Measurements from ENCODE around the gene SEC16A.

SEC16A gene

GRCh38 chr9:136424750-136425362, 58.0 kb downstream of the SEC16A start:
- Histone ChIP-seq H3K4me1 (ENCODE audit: control insufficient read depth, insufficient read depth, low read length) (no peaks in the 10 kb centered on the region), H3K27me3 (ENCODE audit: control insufficient read depth in 1 of 2, insufficient read depth in 2 of 2, low read length in 2 of 2) (no peaks in the 10 kb centered on the region), H3K9me3 (ENCODE audit: control insufficient read depth in 2 of 2, low read length in 2 of 2) (no peaks in the 10 kb centered on the region), H3K4me3 (ENCODE audit: low read length in 2 of 2) (no peak overlapping the region), H3K9ac (ENCODE audit: low read length in 2 of 2) (no peak overlapping the region), H3K27ac (ENCODE audit: low read length) (no peak overlapping the region), H3K36me3 (ENCODE audit: control insufficient read depth in 2 of 2, insufficient read depth in 2 of 2, low read length in 2 of 2) (peaks cover 36 to 47% of the 10 kb centered on the region in 2 donors)

GRCh38 chr9:136423432-136424146, 59.3 kb downstream of the SEC16A start:
- H3K27ac ChIP-seq (ENCODE audit: low read length) = no peak overlapping the region
- H3K4me3 ChIP-seq (ENCODE audit: low read length in 2 of 2) = no peak overlapping the region
- no peaks in the 10 kb centered on the region for H3K9me3 ChIP-seq (ENCODE audit: control insufficient read depth in 2 of 2, low read length in 2 of 2)
- H3K9ac ChIP-seq (ENCODE audit: low read length in 2 of 2) = no peak overlapping the region
- no peaks in the 10 kb centered on the region for H3K4me1 ChIP-seq (ENCODE audit: control insufficient read depth, insufficient read depth, low read length)
- peaks cover 39 to 40% of the 10 kb centered on the region in 2 donors for H3K36me3 ChIP-seq (ENCODE audit: control insufficient read depth in 2 of 2, insufficient read depth in 2 of 2, low read length in 2 of 2)
- no peaks in the 10 kb centered on the region for H3K27me3 ChIP-seq (ENCODE audit: control insufficient read depth in 1 of 2, insufficient read depth in 2 of 2, low read length in 2 of 2)

- no peak overlapping the region for H3K27ac ChIP-seq (ENCODE audit: low read length)
- H3K36me3 ChIP-seq (ENCODE audit: control insufficient read depth in 2 of 2, insufficient read depth in 2 of 2, low read length in 2 of 2) = peaks cover 46% of the 10 kb centered on the region in 2 donors
- no peaks in the 10 kb centered on the region for H3K27me3 ChIP-seq (ENCODE audit: control insufficient read depth in 1 of 2, insufficient read depth in 2 of 2, low read length in 2 of 2)
- no peaks in the 10 kb centered on the region for H3K4me1 ChIP-seq (ENCODE audit: control insufficient read depth, insufficient read depth, low read length)
- H3K9me3 ChIP-seq (ENCODE audit: control insufficient read depth in 2 of 2, low read length in 2 of 2) = no peaks in the 10 kb centered on the region
- no peak overlapping the region for H3K9ac ChIP-seq (ENCODE audit: low read length in 2 of 2)
- no peak overlapping the region for H3K4me3 ChIP-seq (ENCODE audit: low read length in 2 of 2)
These were observed 60.0 kb downstream of the SEC16A start for GRCh38 chr9:136422876-136423275.

- Histone ChIP-seq H3K27ac (ENCODE audit: low read length) (no peak overlapping the region), H3K9me3 (ENCODE audit: control insufficient read depth in 2 of 2, low read length in 2 of 2) (no peaks in the 10 kb centered on the region), H3K27me3 (ENCODE audit: control insufficient read depth in 1 of 2, insufficient read depth in 2 of 2, low read length in 2 of 2) (no peaks in the 10 kb centered on the region), H3K4me3 (ENCODE audit: low read length in 2 of 2) (no peak overlapping the region), H3K4me1 (ENCODE audit: control insufficient read depth, insufficient read depth, low read length) (no peaks in the 10 kb centered on the region), H3K9ac (ENCODE audit: low read length in 2 of 2) (no peak overlapping the region), H3K36me3 (ENCODE audit: control insufficient read depth in 2 of 2, insufficient read depth in 2 of 2, low read length in 2 of 2) (peaks cover 53% of the 10 kb centered on the region in 2 donors)
These were observed 61.0 kb downstream of the SEC16A start for GRCh38 chr9:136421791-136422190.

GRCh38 chr9:136419092-136419420, 63.8 kb downstream of the SEC16A start:
- H3K27me3 ChIP-seq (ENCODE audit: control insufficient read depth in 1 of 2, insufficient read depth in 2 of 2, low read length in 2 of 2) = no peaks in the 10 kb centered on the region
- no peak overlapping the region for H3K27ac ChIP-seq (ENCODE audit: low read length)
- H3K4me3 ChIP-seq (ENCODE audit: low read length in 2 of 2) = no peak overlapping the region
- H3K36me3 ChIP-seq (ENCODE audit: control insufficient read depth in 2 of 2, insufficient read depth in 2 of 2, low read length in 2 of 2) = peaks cover 67 to 69% of the 10 kb centered on the region in 2 donors
- no peaks in the 10 kb centered on the region for H3K9me3 ChIP-seq (ENCODE audit: control insufficient read depth in 2 of 2, low read length in 2 of 2)
- no peak overlapping the region for H3K9ac ChIP-seq (ENCODE audit: low read length in 2 of 2)
- no peaks in the 10 kb centered on the region for H3K4me1 ChIP-seq (ENCODE audit: control insufficient read depth, insufficient read depth, low read length)

GRCh38 chr9:136418182-136419091, 64.4 kb downstream of the SEC16A start:
- H3K9me3 ChIP-seq (ENCODE audit: control insufficient read depth in 2 of 2, low read length in 2 of 2) = no peaks in the 10 kb centered on the region
- H3K27me3 ChIP-seq (ENCODE audit: control insufficient read depth in 1 of 2, insufficient read depth in 2 of 2, low read length in 2 of 2) = no peaks in the 10 kb centered on the region
- no peak overlapping the region for H3K27ac ChIP-seq (ENCODE audit: low read length)
- no peaks in the 10 kb centered on the region for H3K4me1 ChIP-seq (ENCODE audit: control insufficient read depth, insufficient read depth, low read length)
- no peak overlapping the region for H3K9ac ChIP-seq (ENCODE audit: low read length in 2 of 2)
- peaks cover 67 to 72% of the 10 kb centered on the region in 2 donors for H3K36me3 ChIP-seq (ENCODE audit: control insufficient read depth in 2 of 2, insufficient read depth in 2 of 2, low read length in 2 of 2)
- no peak overlapping the region for H3K4me3 ChIP-seq (ENCODE audit: low read length in 2 of 2)

- peaks cover 62 to 63% of the 10 kb centered on the region in 2 donors for H3K36me3 ChIP-seq (ENCODE audit: control insufficient read depth in 2 of 2, insufficient read depth in 2 of 2, low read length in 2 of 2)
- H3K9me3 ChIP-seq (ENCODE audit: control insufficient read depth in 2 of 2, low read length in 2 of 2) = no peaks in the 10 kb centered on the region
These were observed 65.9 kb downstream of the SEC16A start for GRCh38 chr9:136416914-136417313.

GRCh38 chr9:136416427-136416826, 66.4 kb downstream of the SEC16A start:
- H3K4me3 ChIP-seq (ENCODE audit: low read length in 2 of 2) = no peak overlapping the region
- H3K36me3 ChIP-seq (ENCODE audit: control insufficient read depth in 2 of 2, insufficient read depth in 2 of 2, low read length in 2 of 2) = peaks cover 58 to 63% of the 10 kb centered on the region in 2 donors
- H3K27ac ChIP-seq (ENCODE audit: low read length) = no peak overlapping the region
- peaks cover 5% of the 10 kb centered on the region for H3K4me1 ChIP-seq (ENCODE audit: control insufficient read depth, insufficient read depth, low read length)
- no peaks in the 10 kb centered on the region for H3K27me3 ChIP-seq (ENCODE audit: control insufficient read depth in 1 of 2, insufficient read depth in 2 of 2, low read length in 2 of 2)
- no peaks in the 10 kb centered on the region for H3K9me3 ChIP-seq (ENCODE audit: control insufficient read depth in 2 of 2, low read length in 2 of 2)
- H3K9ac ChIP-seq (ENCODE audit: low read length in 2 of 2) = no peak overlapping the region

More at GRCh38 chr9:136416914-136417313, 65.9 kb downstream of the SEC16A start:
- Histone ChIP-seq H3K4me3 (ENCODE audit: low read length in 2 of 2) (no peak overlapping the region), H3K27me3 (ENCODE audit: control insufficient read depth in 1 of 2, insufficient read depth in 2 of 2, low read length in 2 of 2) (no peaks in the 10 kb centered on the region), H3K9ac (ENCODE audit: low read length in 2 of 2) (no peak overlapping the region), H3K27ac (ENCODE audit: low read length) (no peak overlapping the region), H3K4me1 (ENCODE audit: control insufficient read depth, insufficient read depth, low read length) (peaks cover under 1% of the 10 kb centered on the region)

- Histone ChIP-seq H3K4me1 (ENCODE audit: control insufficient read depth, insufficient read depth, low read length) (peaks cover 25% of the 10 kb centered on the region), H3K27me3 (ENCODE audit: control insufficient read depth in 1 of 2, insufficient read depth in 2 of 2, low read length in 2 of 2) (no peaks in the 10 kb centered on the region), H3K27ac (ENCODE audit: low read length) (no peak overlapping the region), H3K4me3 (ENCODE audit: low read length in 2 of 2) (no peak overlapping the region), H3K9me3 (ENCODE audit: control insufficient read depth in 2 of 2, low read length in 2 of 2) (no peaks in the 10 kb centered on the region), H3K36me3 (ENCODE audit: control insufficient read depth in 2 of 2, insufficient read depth in 2 of 2, low read length in 2 of 2) (peaks cover 40 to 45% of the 10 kb centered on the region in 2 donors), H3K9ac (ENCODE audit: low read length in 2 of 2) (no peak overlapping the region)
These were observed 69.9 kb downstream of the SEC16A start for GRCh38 chr9:136412962-136413361.

- Histone ChIP-seq H3K36me3 (ENCODE audit: control insufficient read depth in 2 of 2, insufficient read depth in 2 of 2, low read length in 2 of 2) (peaks cover 36 to 40% of the 10 kb centered on the region in 2 donors), H3K27ac (ENCODE audit: low read length) (no peak overlapping the region), H3K9me3 (ENCODE audit: control insufficient read depth in 2 of 2, low read length in 2 of 2) (no peaks in the 10 kb centered on the region), H3K4me3 (ENCODE audit: low read length in 2 of 2) (peak overlapping the region; percentile 78 to 92), H3K27me3 (ENCODE audit: control insufficient read depth in 1 of 2, insufficient read depth in 2 of 2, low read length in 2 of 2) (no peaks in the 10 kb centered on the region), H3K9ac (ENCODE audit: low read length in 2 of 2) (peak overlapping the region; percentile 74 to 91), H3K4me1 (ENCODE audit: control insufficient read depth, insufficient read depth, low read length) (peaks cover 25% of the 10 kb centered on the region)
These were observed 71.5 kb downstream of the SEC16A start for GRCh38 chr9:136411378-136411777.

Measured in stomach smooth muscle (tissue), 2 donors.